HUDEP-2 (cell line): Measurements from ENCODE around the gene APBA2.
"Not testable (repeated sequence)": the region's sequence is repeated elsewhere in the genome, so short reads cannot be mapped to it uniquely, and the experiment has no call there.

Experiments used
- DNase-seq, 76 experiments: peaks; one replicate each; lab custom pipeline; 2025; ENCODE audit not compliant: unreplicated experiment in 76 of 76; lab: John Stamatoyannopoulos, UW

The APBA2 gene

DNA sequence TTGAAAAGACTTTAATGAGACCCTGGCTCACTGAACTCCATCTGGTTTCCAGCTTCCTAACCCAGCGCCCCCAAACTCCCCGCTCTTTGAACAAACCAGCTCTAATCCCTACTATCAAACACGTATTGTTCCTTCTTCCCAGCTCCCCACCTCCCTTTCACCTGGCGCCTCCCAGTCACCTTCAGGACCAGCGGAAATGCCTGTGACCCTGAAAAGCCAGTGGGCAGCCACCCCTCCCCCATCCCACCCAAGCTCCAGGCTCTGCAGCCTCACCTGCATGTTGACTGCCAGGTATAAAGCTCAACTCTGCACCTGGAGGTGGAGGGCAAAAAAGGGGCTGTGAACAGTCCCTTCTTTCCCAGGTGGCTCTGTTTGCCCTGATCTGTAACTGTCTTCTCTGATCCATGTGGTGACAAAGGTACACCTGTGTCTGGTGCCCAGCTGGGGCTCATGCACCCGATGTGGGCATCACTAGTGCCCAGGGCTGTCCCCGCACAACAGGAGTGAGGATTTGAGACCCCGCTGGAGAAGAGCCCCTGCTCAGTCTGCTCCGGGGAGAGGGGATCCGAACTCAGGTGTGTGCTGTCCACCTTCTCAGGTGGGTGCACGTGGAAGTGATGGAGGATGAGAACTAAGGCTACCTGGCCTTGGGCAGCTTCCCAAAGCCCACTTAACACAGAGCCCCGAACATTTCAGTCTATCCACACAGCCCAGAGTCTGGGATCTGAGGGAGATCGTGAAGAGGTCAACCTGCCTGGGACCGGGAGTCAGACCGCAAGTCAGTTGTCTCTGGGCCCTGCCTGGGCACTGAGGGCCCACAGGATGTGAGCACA, 254.9 kb downstream of the APBA2 start:
- no peak for DNase-seq

DNA sequence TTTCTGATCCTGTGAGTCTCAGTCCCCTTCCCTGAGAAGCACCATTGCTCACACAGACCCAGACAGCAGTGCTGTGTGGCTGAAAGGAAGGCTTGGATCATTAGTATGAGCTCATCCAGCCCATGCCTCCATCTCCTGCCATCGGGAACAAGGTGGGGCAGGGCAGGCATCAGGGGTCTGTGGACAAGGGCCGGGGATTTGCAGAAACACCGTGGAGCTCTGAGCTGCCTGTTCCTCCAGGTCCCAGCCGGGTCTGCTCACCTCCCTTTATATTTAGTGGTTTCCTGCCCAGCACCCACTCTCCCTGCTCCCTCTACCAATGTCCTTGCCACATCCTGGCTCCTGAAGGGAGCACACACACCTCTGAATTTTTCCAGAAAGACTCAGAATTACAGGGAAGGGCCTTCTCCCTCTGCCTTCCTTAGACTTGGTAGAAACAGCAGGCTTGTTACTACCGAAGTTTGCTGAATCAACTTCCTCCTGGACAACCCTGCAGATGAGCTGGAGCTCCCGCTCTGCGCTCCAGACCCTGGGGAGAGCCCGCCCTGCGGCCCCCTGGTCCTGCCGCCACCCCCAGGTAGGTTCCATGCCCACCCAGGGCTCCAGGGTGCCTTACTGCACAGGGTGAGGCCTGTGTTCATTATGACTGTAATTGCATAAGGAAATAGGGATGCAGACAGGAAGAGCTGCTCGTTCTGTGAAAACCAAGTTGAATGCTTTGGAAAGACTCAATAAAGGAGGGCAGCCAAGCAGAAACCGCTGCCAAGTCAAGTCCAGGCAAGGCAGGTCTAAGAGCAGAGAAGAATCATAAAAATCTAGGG, 255.7 kb downstream of the APBA2 start:
- no peak for DNase-seq

DNA sequence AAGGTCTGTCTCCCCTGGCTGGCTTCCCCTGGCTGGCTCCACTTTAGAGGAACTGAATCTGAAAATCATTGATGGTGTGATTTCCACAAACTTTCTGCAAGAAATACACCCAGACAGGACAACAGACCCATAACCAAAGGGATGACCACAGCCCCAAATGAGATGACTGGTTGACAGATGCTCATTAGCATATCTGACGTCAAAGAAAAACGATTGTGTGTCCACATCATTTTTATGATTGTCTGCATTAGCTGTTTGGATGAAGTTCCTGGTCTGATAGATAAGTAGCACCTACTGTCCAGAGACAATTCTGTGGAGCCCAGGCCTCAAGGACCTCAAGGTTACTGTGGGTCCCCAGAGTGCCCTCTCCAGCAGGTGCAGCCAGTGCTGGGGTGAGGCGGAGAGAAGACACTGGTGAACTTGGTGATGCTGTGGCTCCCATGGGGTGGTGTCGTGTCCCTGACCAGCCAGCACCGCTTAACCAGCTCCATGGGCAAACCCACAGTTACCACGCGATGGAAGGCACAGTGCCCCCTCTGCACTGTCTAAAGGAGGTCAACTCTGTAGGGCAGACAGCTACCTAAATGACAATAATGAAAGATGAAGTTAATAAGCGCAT, 256.5 kb downstream of the APBA2 start:
- no peak for DNase-seq

DNA sequence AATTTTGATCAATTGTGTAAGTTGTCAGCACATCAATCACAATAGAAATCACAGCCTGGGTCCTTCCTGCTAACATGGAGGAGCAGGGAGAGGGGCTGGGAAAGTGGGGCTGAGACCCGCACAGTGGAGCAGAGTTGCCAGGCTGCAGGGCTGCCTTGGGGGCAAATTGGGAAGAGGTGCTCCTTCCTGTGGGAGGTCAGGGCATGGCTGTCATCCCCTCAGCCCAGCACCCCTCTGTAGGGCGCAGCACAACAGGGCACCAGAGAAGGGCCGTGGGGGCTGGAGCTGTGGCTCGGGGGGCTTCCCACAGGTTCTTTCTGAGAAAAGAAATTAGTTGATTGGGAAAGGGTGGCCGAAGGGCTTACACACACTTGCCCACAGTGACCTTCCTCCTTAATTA, 257.5 kb downstream of the APBA2 start:
- no peak for DNase-seq

DNA sequence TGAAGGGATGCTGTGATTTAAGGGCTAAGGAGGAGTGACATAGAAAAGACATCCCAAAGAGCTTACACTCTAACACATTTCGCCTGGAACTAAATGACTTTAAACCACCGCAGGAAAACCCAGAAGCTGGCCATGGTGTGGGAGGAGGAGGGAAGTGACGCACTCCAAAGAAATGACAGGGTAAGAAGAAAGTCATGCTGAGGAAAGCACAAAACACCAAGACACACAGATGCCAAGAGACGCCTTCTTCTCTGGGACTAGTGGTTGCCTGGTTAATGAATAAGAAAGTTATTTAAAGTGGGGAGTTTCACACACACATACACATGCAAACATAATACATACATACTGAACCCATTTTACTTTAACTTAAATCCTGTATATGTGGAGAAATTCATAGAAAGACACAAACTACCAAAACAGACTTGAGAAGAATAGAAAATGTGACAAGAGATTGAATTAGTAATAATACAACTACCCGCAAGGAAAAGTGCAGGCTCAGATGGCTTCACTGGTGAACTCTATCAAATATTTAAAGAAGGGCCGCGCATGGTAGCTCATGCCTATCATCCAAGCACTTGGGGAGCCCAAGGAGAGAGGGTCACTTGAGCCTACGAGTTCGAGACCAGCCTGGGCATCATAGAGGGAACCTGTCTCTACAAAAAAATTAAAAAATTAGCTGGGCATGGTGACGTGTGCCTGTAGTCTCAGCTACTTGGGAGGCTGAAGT, 258.3 kb downstream of the APBA2 start:
- DNase-seq, result no peak

DNA sequence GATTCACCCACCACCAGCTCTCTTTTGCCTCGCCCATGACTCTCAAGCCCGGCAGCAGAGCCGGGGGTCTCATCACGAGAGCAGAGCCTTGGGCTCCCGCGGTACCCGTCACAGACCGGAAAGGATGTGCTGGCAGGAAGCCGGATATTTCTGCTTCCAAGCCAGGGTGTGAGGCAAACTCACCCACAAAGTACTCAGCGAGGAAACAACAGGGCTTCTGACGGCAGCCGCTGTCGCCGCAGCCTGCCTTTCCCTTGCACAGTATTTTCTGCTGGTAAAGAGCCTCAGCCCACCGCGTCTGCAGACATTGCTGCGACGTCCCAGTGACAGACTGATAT, 263.9 kb downstream of the APBA2 start:
- DNase-seq, result no peak

DNA sequence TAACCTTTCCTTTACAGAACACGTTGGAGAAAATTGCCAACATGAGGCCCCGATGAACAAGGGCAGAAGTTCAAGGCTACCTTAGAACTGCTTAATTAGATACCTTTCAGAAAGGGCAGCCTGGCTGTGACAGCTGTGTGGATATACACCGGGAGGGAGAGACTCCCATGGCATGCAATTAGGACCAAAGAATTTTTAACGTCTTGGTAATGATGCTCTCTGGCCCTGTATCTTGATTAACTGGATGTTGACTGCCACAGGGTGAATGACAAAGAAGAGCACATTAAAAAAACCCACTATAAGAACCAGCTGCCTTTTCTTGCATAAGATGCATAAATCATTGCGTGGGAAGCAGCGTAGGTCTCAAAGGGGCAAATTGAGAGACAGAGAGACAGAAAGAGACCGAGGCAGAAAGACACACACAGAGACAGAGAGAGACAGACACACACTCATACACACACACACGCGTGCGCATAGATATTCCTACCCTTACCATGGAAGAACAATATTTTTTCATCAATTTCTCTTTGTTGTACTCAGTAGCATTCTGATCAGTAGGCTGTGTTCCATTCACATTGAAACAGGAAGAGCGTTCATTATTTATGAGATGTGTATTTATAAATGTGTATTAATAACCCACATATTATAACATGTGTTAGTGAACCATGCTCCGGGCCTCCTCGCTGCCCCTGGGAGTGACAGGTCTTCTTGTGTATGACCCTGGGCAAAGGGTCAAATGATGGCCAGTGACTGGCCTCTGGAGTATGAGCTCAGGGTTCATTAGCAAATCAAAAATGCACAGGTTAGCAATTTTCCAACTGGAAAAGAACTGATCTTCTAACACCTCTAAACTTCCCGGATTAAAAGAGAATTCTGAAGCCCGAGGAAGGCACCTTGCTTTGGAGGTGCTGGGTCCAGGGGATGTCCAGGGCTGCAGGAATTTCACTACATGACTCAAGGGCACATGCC, 265.0 kb downstream of the APBA2 start:
- DNase-seq, result no peak

DNA sequence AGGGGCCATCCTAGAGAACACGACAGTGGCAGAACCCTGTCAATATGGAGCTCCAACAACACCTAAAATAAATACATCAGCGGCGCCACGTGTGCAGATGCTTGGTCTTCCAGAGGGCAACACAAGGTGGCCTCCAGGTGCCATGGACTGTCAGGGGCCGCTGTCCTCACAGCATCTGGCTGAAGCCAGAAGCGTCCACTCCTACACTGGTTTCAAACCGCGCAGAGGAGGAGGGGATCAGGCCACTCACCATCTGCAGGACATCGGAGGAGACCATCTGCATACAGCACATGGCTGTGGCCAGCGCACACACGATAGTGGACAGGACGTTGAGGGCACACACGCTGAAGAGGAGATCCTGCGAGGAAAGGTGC, 265.7 kb downstream of the APBA2 start:
- DNase-seq, result no peak

DNA sequence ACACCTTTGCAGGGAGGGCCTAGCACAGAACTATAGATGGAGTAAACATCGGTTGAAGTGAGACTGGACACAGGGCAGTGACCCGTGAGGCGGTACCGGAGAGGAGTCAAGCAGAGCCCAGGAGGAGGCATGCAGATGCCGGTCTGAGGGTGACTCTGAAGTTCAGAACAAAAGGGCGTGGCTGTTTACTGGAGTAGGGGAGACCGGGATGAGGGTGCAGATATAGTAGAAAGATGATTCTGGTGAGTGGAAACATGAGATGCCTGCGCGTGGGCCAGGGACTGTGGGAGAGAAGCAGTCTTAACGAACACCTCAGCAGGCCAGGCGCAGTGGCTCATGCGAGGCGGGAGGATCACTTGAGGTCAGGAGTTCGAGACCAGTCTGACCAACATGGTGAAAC, 270.7 kb downstream of the APBA2 start:
- no peak for DNase-seq

DNA sequence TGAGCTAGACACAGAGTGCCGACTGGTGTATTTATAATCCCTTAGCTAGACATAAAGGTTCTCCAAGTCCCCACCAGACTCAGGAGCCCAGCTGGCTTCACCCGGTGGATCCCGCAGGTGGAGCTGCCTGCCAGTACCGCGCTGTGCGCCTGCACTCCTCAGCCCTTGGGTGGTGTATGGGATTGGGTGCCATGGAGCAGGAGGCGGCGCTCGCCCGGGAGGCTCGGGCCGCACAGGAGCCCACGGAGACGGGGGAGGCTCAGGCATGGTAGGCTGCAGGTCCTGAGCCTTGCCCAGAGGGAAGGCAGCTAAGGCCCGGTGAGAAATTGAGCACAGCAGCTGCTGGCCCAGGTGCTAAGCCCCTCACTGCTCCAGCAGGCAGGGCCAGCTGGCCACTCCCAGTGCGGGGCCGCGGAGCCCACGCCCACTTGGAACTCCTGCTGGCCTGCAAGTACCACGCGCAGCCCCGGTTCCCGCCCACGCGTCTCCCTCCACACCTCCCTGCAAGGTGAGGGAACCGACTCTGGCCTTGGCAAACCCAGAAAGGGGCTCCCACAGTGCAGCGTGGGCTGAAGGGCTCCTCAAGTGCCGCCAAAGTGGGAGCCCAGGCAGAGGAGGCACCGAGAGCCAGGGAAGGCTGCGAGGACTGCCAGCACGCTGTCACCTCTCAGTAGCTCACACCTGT, 274.1 kb downstream of the APBA2 start:
- no peak for DNase-seq

DNA sequence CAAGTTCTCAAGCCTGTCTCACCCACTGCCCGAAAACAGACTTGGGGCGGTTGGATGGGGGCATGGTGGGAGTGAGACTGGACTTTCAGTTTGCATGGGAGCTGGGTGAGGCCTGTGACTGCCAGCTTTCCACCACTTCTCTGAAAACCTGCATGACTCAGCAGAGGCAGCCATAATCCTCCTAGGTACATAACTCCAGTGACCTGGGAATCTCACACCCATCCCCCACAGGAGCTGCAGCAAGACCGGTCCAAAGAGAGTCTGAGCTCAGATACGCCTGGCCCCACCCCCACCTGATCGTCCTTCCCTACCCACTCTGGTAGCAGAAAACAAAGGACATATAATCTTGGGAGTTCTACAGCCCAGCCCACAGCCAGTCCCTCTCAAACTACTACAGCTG, 276.6 kb downstream of the APBA2 start:
- no peak for DNase-seq

DNA sequence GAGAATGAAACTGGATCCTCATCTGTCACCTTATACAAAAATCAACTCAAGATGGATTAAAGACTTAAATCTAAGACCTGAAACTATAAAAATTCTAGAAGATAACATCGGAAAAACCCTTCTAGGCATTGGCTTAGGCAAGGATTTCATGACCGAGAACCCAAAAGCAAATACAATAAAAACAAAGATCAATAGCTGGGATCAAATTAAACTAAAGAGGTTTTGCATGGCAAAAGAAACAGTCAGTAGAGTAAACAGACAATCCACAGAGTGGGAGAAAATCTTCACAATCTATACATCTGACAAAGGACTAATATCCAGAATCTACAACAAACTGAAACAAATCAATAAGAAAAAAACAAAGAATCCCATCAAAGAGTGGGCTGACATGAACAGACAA, 281.3 kb downstream of the APBA2 start:
- DNase-seq, result not testable (repeated sequence)
